H1 (cell line): ENCODE data around the gene CARD16. TPM values are rescaled to one million over a fixed set of nuclear protein-coding genes. Genes with fewer than 3 reads are reported as not detected.

Source experiments
- CTCF ChIA-PET: fragments of 300-600 bp; sonication (Branson Sonifier 250); formaldehyde crosslinking; loops from one replicate; lab custom pipeline; 2021; ENCODE audit not compliant: partially characterized antibody; lab: Charles Lee
- POLR2A ChIA-PET: fragments of 300-600 bp; sonication (Branson Sonifier 250); formaldehyde crosslinking; loops from one replicate; lab custom pipeline; 2021; ENCODE audit warnings: inconsistent platforms; ENCODE audit not compliant: partially characterized antibody; lab: Charles Lee
- DNase-seq, 2 experiments: peaks; one replicate each; pipeline versions ENCODE4 v3.0.0 to v3.0.0-alpha.2; 2010 to 2022; ENCODE audit warnings: low spot score in 2 of 2, low read depth in 1 of 2, mixed read lengths in 1 of 2
- FAIRE-seq: peaks from 2 replicates; lab custom pipeline; 2011; peaks lifted over from hg19 to GRCh38; lab: Jason Lieb, UNC
- H2AFZ ChIP-seq: 2 replicates; pipeline ENCODE4 v1.8.1; 2012; ENCODE audit warnings: low read length, inconsistent platforms
- H2AK5ac ChIP-seq: 2 replicates; pipeline ENCODE4 v1.6.1; 2013; ENCODE audit warnings: low read depth, low read length
- H2BK120ac ChIP-seq: replicated peaks from 2 replicates; pipeline ENCODE3; 2013; ENCODE audit warnings: low read depth, low read length, inconsistent platforms
- H2BK12ac ChIP-seq: 2 replicates; pipeline ENCODE4 v1.6.1; 2013; ENCODE audit warnings: low read depth, low read length
- H2BK15ac ChIP-seq: 2 replicates; pipeline ENCODE4 v1.6.1; 2013; ENCODE audit warnings: low read length
- H2BK20ac ChIP-seq: 2 replicates; pipeline ENCODE4 v1.6.1; 2013; ENCODE audit warnings: low read length
- H2BK5ac ChIP-seq: 2 replicates; pipeline ENCODE4 v1.6.1; 2013; ENCODE audit warnings: low read depth, low read length
- H3K14ac ChIP-seq: 2 replicates; pipeline ENCODE4 v1.6.1; 2013; ENCODE audit warnings: inconsistent platforms; ENCODE audit not compliant: insufficient read length
- H3K18ac ChIP-seq: 2 replicates; pipeline ENCODE4 v1.6.1; 2013; ENCODE audit warnings: low read length; ENCODE audit errors: extremely low read depth
- H3K23ac ChIP-seq: 2 replicates; pipeline ENCODE4 v1.6.1; 2013; ENCODE audit warnings: inconsistent platforms; ENCODE audit not compliant: insufficient read length
- H3K23me2 ChIP-seq: 2 replicates; pipeline ENCODE4 v1.6.1; 2013; ENCODE audit warnings: low read depth, low read length
- H3K27ac ChIP-seq: 2 replicates; pipeline ENCODE4 v1.6.1; 2011; ENCODE audit warnings: low read depth, low read length, inconsistent platforms
- H3K27me3 ChIP-seq, 4 experiments: replicated peaks in 1 of 4; 1 replicate in 1 of 4; 2 replicates in 3 of 4; pipeline versions ENCODE4 v1.6.1 to v1.8.1; 2011 to 2013; ENCODE audit warnings: low read length in 3 of 4, mild to moderate bottlenecking in 3 of 4, inconsistent platforms in 2 of 4, mixed read lengths in 2 of 4, moderate library complexity in 1 of 4; ENCODE audit not compliant: control insufficient read depth in 3 of 4, insufficient read depth in 3 of 4; ENCODE audit errors: extremely low read depth in 1 of 4
- H3K36me3 ChIP-seq, 4 experiments: 2 replicates each; pipeline versions ENCODE4 v1.6.1 to v1.8.1; 2011 to 2013; ENCODE audit warnings: mild to moderate bottlenecking in 4 of 4, low read length in 3 of 4, moderate library complexity in 2 of 4, control low read depth in 1 of 4, inconsistent platforms in 1 of 4; ENCODE audit not compliant: insufficient read depth in 4 of 4, control insufficient read depth in 2 of 4
- H3K4ac ChIP-seq: replicated peaks from 2 replicates; pipeline ENCODE3; 2013; ENCODE audit warnings: low read length, low read depth, mixed read lengths, inconsistent platforms; ENCODE audit not compliant: insufficient read length
- H3K4me1 ChIP-seq, 4 experiments: replicated peaks in 1 of 4; 1 replicate in 1 of 4; 2 replicates in 3 of 4; pipeline versions ENCODE4 v1.6.1 to v1.8.1; 2011 to 2013; ENCODE audit warnings: low read length in 3 of 4, inconsistent platforms in 2 of 4, mixed read lengths in 1 of 4; ENCODE audit not compliant: insufficient read depth in 4 of 4, control insufficient read depth in 3 of 4
- H3K4me2 ChIP-seq, 2 experiments: 2 replicates each; pipeline versions ENCODE4 v1.6.1 to v1.8.1; 2011 to 2013; ENCODE audit warnings: low read depth in 2 of 2, low read length in 2 of 2, control low read depth in 1 of 2, inconsistent platforms in 1 of 2, mild to moderate bottlenecking in 1 of 2; ENCODE audit not compliant: insufficient read depth in 1 of 2
- H3K4me3 ChIP-seq, 4 experiments: fragments of 200-600, 300-600 bp in 1 of 4; sonication (generic), shearing (Covaris generic), sonication (Bioruptor Twin) in 1 of 4; 2 replicates each; pipeline versions ENCODE4 v1.5.1 to v1.8.1; 2011 to 2016; ENCODE audit warnings: low read length in 4 of 4, low read depth in 3 of 4, control low read depth in 2 of 4, inconsistent platforms in 2 of 4, mild to moderate bottlenecking in 2 of 4, mixed read lengths in 1 of 4, moderate library complexity in 1 of 4; ENCODE audit not compliant: insufficient read depth in 2 of 4; ENCODE audit errors: extremely low read depth in 1 of 4
- H3K56ac ChIP-seq: replicated peaks from 2 replicates; pipeline ENCODE3; 2013; ENCODE audit warnings: low read depth, mild to moderate bottlenecking, mixed read lengths, low read length, inconsistent platforms; ENCODE audit not compliant: insufficient read length
- H3K79me1 ChIP-seq: 2 replicates; pipeline ENCODE4 v1.6.1; 2013; ENCODE audit warnings: low read depth, low read length, control low read depth
- H3K79me2 ChIP-seq, 2 experiments: 2 replicates each; pipeline versions ENCODE4 v1.6.1 to v1.8.1; 2012 to 2013; ENCODE audit warnings: low read length in 2 of 2, mild to moderate bottlenecking in 2 of 2, inconsistent platforms in 1 of 2; ENCODE audit not compliant: insufficient read depth in 2 of 2, control insufficient read depth in 1 of 2
- H3K9ac ChIP-seq, 4 experiments: replicated peaks in 1 of 4; 1 replicate in 1 of 4; 2 replicates in 3 of 4; pipeline versions ENCODE4 v1.6.1 to v1.8.1; 2011 to 2013; ENCODE audit warnings: low read depth in 3 of 4, low read length in 3 of 4, control low read depth in 2 of 4, mild to moderate bottlenecking in 2 of 4, moderate library complexity in 2 of 4, inconsistent platforms in 1 of 4; ENCODE audit errors: extremely low read depth in 1 of 4
- H3K9me3 ChIP-seq, 2 experiments: 2 replicates each; pipeline versions ENCODE4 v1.6.1 to v1.8.1; 2012 to 2013; ENCODE audit warnings: mild to moderate bottlenecking in 2 of 2, moderate library complexity in 2 of 2, control low read depth in 1 of 2, inconsistent platforms in 1 of 2, low read depth in 1 of 2, low read length in 1 of 2, mixed read lengths in 1 of 2; ENCODE audit not compliant: insufficient read depth in 2 of 2
- H4K20me1 ChIP-seq, 2 experiments: replicated peaks in 1 of 2; 2 replicates each; pipeline versions ENCODE3 to v1.8.1; 2011 to 2013; ENCODE audit warnings: inconsistent platforms in 2 of 2, low read length in 2 of 2, mild to moderate bottlenecking in 1 of 2; ENCODE audit not compliant: insufficient read depth in 2 of 2, control insufficient read depth in 1 of 2
- H4K5ac ChIP-seq: 2 replicates; pipeline ENCODE4 v1.6.1; 2013; ENCODE audit warnings: low read length, low read depth, mixed read lengths, inconsistent platforms; ENCODE audit not compliant: insufficient read length
- H4K8ac ChIP-seq: 2 replicates; pipeline ENCODE4 v1.8.0; 2013; ENCODE audit warnings: mild to moderate bottlenecking, moderate library complexity, low read length, inconsistent platforms; ENCODE audit not compliant: insufficient read depth; ENCODE audit errors: extremely low read depth
- H4K91ac ChIP-seq: replicated peaks from 2 replicates; pipeline ENCODE3; 2013; ENCODE audit warnings: low read length, mixed read lengths, inconsistent platforms; ENCODE audit not compliant: insufficient read length
- BACH1 ChIP-seq: IDR thresholded peaks from 2 replicates; pipeline ENCODE4 v1.6.1; 2012; ENCODE audit warnings: low read length, improper control_type of control experiment
- CEBPB ChIP-seq: IDR thresholded peaks from 2 replicates; pipeline ENCODE4 v1.6.1; 2012; ENCODE audit warnings: low read depth, low read length
- GTF2F1 ChIP-seq: IDR thresholded peaks from 2 replicates; pipeline ENCODE4 v1.6.1; 2012; ENCODE audit warnings: low read depth, low read length, improper control_type of control experiment, borderline replicate concordance
- JUN ChIP-seq: IDR thresholded peaks from 2 replicates; pipeline ENCODE4 v1.6.1; 2011; ENCODE audit warnings: low read depth, mild to moderate bottlenecking, improper control_type of control experiment, low read length
- KDM1A ChIP-seq: fragments of 200-600, 300-600 bp; sonication (generic); IDR thresholded peaks from 2 replicates; pipeline ENCODE4 v1.7.1; 2016; ENCODE audit warnings: mild to moderate bottlenecking, low read length, borderline replicate concordance
- KDM5A ChIP-seq: fragments of 200-600 bp; IDR thresholded peaks from 2 replicates; pipeline ENCODE4 v1.7.1; 2012; ENCODE audit warnings: mild to moderate bottlenecking, low read length, inconsistent platforms, mixed read lengths
- POU5F1 ChIP-seq: IDR thresholded peaks from 2 replicates; pipeline ENCODE4 v1.6.1; 2011; ENCODE audit warnings: low read depth, mild to moderate bottlenecking, low read length, moderate library complexity
- RNF2 ChIP-seq: fragments of 200-900, 300-1000 bp; sonication (generic); IDR thresholded peaks from 2 replicates; pipeline ENCODE4 v1.7.1; 2016; ENCODE audit warnings: borderline replicate concordance, low read depth, mild to moderate bottlenecking, antibody characterized with exemption, low read length; ENCODE audit not compliant: poor library complexity, severe bottlenecking; ENCODE audit errors: missing control alignments
- SAP30 ChIP-seq: fragments of 300-600 bp; sonication (generic); IDR thresholded peaks from 2 replicates; pipeline ENCODE4 v1.7.1; 2012; ENCODE audit warnings: low read length, moderate library complexity, mild to moderate bottlenecking, inconsistent platforms; ENCODE audit not compliant: insufficient read depth, insufficient replicate concordance
- TBP ChIP-seq: IDR thresholded peaks from 2 replicates; pipeline ENCODE4 v1.6.1; 2011; ENCODE audit warnings: low read depth, low read length, improper control_type of control experiment
- ZNF274 ChIP-seq: IDR thresholded peaks from 2 replicates; pipeline ENCODE4 v1.7.0; 2012; ENCODE audit warnings: low read length, borderline replicate concordance; ENCODE audit errors: extremely low read depth
- WGBS, 2 experiments: shearing (Covaris generic) in 1 of 2; methylation state at CpG; one replicate each; pipeline versions ENCODE4 v1.1.6 to v1.1.7; 2013 to 2015; ENCODE audit warnings: low lambda C conversion rate in 2 of 2, mixed read lengths in 2 of 2, inconsistent platforms in 1 of 2, low coverage in 1 of 2, missing lambda C conversion rate in 1 of 2; ENCODE audit not compliant: insufficient replicate concordance in 2 of 2, insufficient coverage in 1 of 2, insufficient read length in 1 of 2; ENCODE audit errors: extremely low coverage in 1 of 2, missing lambda C conversion rate in 1 of 2; 5-methylcytosine and 5-hydroxymethylcytosine counted together
- polyA plus RNA-seq, 7 experiments: library from polyadenylated mRNA; depleted of rRNA in 3 of 7; stranded (reverse) in 5 of 7; unstranded in 2 of 7; fragments of >200 nt in 5 of 7; fragments of 200-250 nt in 2 of 7; gene quantifications; 1 replicate in 5 of 7; 2 replicates in 1 of 7; 4 replicates in 1 of 7; pipeline versions ENCODE4 v1.2.1 to v1.2.3, GENCODE V29; 2011 to 2013; ENCODE audit warnings: missing spikeins in 2 of 7, mixed read lengths in 2 of 7
- total RNA-seq: library from RNA; stranded (reverse); fragmentation: NEBNext Ultra II Directional; extraction: Animal tissue kit (Norgen Biotek cat#: 25700); gene quantifications from 2 replicates; pipeline ENCODE4 v1.2.1, GENCODE V29; 2021
- TF ChIP-seq, protein P1 (sequence below): IDR thresholded peaks from 2 replicates; pipeline ENCODE4 v1.6.1; 2011; ENCODE audit warnings: low read depth, mild to moderate bottlenecking, low read length; ENCODE audit not compliant: insufficient read depth
- TF ChIP-seq, protein P2 (sequence below): IDR thresholded peaks from 2 replicates; pipeline ENCODE4 v1.6.1; 2011; ENCODE audit warnings: low read length, improper control_type of control experiment

Gene CARD16
- total and polyA plus RNA-seq, 2 of the 8 experiments (the other 6 are each of a cell fraction or from before 2014, with no cell fraction given) = not detected

DNA sequence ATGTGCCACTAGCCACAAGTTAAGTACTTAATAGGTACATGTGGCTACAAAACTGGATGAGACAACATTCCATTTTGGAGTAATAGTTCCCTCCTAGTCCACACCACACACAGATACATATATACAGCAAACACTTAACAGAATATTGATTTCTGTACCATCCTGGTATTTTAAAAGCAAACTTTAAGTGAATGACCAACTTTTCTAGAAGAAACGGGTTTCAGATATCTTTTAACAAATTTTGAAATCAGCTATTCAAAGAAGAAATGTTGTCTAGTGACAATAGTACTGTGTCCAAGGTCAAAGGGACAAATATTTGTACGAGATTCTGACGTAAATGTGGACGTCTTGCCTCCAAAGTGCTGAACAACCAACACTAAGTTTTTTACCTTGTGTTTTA is 12.3 kb upstream of the CARD16 start:
- DNase-seq = no peak
- Histone ChIP-seq H3K9ac (no peak overlapping the region), H4K20me1 (no peaks in the 10 kb centered on the region), H2BK12ac (no peak overlapping the region), H3K79me1 (no peaks in the 10 kb centered on the region), H3K79me2 (no peaks in the 10 kb centered on the region), H3K27ac (no peak overlapping the region), H2AK5ac (no peak overlapping the region), H3K18ac (no peak overlapping the region), H4K5ac (no peak overlapping the region), H3K9me3 (no peaks in the 10 kb centered on the region), H3K27me3 (no peaks in the 10 kb centered on the region), H2BK15ac (no peak overlapping the region), H3K23ac (no peak overlapping the region), H3K4me2 (no peak overlapping the region), H2BK120ac (no peak overlapping the region), H2BK20ac (no peak overlapping the region), H4K91ac (no peak overlapping the region), H3K4me1 (no peaks in the 10 kb centered on the region), H3K56ac (no peak overlapping the region), H3K23me2 (no peaks in the 10 kb centered on the region), H2AFZ (no peak overlapping the region), H3K4ac (no peak overlapping the region), H2BK5ac (no peak overlapping the region), H3K14ac (no peak overlapping the region), H3K36me3 (no peaks in the 10 kb centered on the region), H4K8ac (no peak overlapping the region), H3K4me3 (no peak overlapping the region)
- CTCF ChIA-PET = no interaction called here
- 67% methylated on average over 4 of the region's 4 CpGs; no CpG with 5 or more reads in 1 of the 2 experiments for WGBS, 2 experiments
- no peak for TF ChIP-seq SAP30
- no peak for TF ChIP-seq KDM5A
- no peak for TF ChIP-seq TBP
- TF ChIP-seq KDM1A = no peak
- no peak for TF ChIP-seq GTF2F1
- no peak for TF ChIP-seq JUN
- no peak for TF ChIP-seq RNF2
- TF ChIP-seq ZNF274 = no peak
- no peak for TF ChIP-seq CEBPB
- TF ChIP-seq BACH1 = no peak
- TF ChIP-seq, protein P1, sequence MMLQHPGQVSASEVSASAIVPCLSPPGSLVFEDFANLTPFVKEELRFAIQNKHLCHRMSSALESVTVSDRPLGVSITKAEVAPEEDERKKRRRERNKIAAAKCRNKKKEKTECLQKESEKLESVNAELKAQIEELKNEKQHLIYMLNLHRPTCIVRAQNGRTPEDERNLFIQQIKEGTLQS = no peak
- TF ChIP-seq, protein P2, sequence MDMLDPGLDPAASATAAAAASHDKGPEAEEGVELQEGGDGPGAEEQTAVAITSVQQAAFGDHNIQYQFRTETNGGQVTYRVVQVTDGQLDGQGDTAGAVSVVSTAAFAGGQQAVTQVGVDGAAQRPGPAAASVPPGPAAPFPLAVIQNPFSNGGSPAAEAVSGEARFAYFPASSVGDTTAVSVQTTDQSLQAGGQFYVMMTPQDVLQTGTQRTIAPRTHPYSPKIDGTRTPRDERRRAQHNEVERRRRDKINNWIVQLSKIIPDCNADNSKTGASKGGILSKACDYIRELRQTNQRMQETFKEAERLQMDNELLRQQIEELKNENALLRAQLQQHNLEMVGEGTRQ = no peak
- no peak for TF ChIP-seq POU5F1
- FAIRE-seq = no peak
- POLR2A ChIA-PET = no interaction called here
